ENCODE measurements around the gene TRIM32.
"Not testable (repeated sequence)": the region's sequence is repeated elsewhere in the genome, so short reads cannot be mapped to it uniquely, and the experiment has no call there.

TRIM32 gene

GRCh38 chr9:116674210-116674980 is 12.7 kb upstream of the TRIM32 start:
- no peak for DNase-seq (ENCODE audit: low read depth in 3 of 3, low spot score in 1 of 3)

GRCh38 chr9:116683535-116683934 is 3.6 kb upstream of the TRIM32 start:
- DNase-seq (ENCODE audit: low read depth in 3 of 3, low spot score in 1 of 3) = no peak

GRCh38 chr9:116685166-116685565 is 1.9 kb upstream of the TRIM32 start:
- no peak for DNase-seq (ENCODE audit: low read depth in 3 of 3, low spot score in 1 of 3)

- DNase-seq (ENCODE audit: low read depth in 3 of 3, low spot score in 1 of 3) = no peak
Measured at GRCh38 chr9:116686135-116686534, 970 bp upstream of the TRIM32 start.

- DNase-seq (ENCODE audit: low read depth in 3 of 3, low spot score in 1 of 3) = no peak
Measured at GRCh38 chr9:116686693-116687073, 422 bp upstream of the TRIM32 start.

GRCh38 chr9:116687754-116688135 is 640 bp downstream of the TRIM32 start:
- DNase-seq (ENCODE audit: low read depth in 3 of 3, low spot score in 1 of 3) = no peak

- no peak for DNase-seq (ENCODE audit: low read depth in 3 of 3, low spot score in 1 of 3)
Measured at GRCh38 chr9:116688806-116689485, 1.8 kb downstream of the TRIM32 start.

- DNase-seq (ENCODE audit: low read depth in 3 of 3, low spot score in 1 of 3) = no peak
Measured at GRCh38 chr9:116689486-116690032, 2.5 kb downstream of the TRIM32 start.

GRCh38 chr9:116690805-116691204 is 3.7 kb downstream of the TRIM32 start:
- not testable (repeated sequence) for DNase-seq (ENCODE audit: low read depth in 3 of 3, low spot score in 1 of 3)

GRCh38 chr9:116691607-116692006 is 4.5 kb downstream of the TRIM32 start:
- DNase-seq (ENCODE audit: low read depth in 3 of 3, low spot score in 1 of 3) = no peak

- DNase-seq (ENCODE audit: low read depth in 3 of 3, low spot score in 1 of 3) = no peak
Measured at GRCh38 chr9:116692616-116693015, 5.5 kb downstream of the TRIM32 start.

- DNase-seq (ENCODE audit: low read depth in 3 of 3, low spot score in 1 of 3) = no peak
Measured at GRCh38 chr9:116693233-116693731, 6.2 kb downstream of the TRIM32 start.

GRCh38 chr9:116694785-116695291 is 7.7 kb downstream of the TRIM32 start:
- no peak for DNase-seq (ENCODE audit: low read depth in 3 of 3, low spot score in 1 of 3)

GRCh38 chr9:116695438-116695837 is 8.3 kb downstream of the TRIM32 start:
- no peak for DNase-seq (ENCODE audit: low read depth in 3 of 3, low spot score in 1 of 3)

- DNase-seq (ENCODE audit: low read depth in 3 of 3, low spot score in 1 of 3) = no peak
Measured at GRCh38 chr9:116697362-116697761, 10.3 kb downstream of the TRIM32 start.

GRCh38 chr9:116697887-116698286 is 10.8 kb downstream of the TRIM32 start:
- DNase-seq (ENCODE audit: low read depth in 3 of 3, low spot score in 1 of 3) = no peak

GRCh38 chr9:116700279-116700678 is 13.2 kb downstream of the TRIM32 start:
- DNase-seq (ENCODE audit: low read depth in 3 of 3, low spot score in 1 of 3) = no peak

GRCh38 chr9:116700882-116701865 is 14.1 kb downstream of the TRIM32 start:
- DNase-seq (ENCODE audit: low read depth in 3 of 3, low spot score in 1 of 3) = no peak

- no peak for DNase-seq (ENCODE audit: low read depth in 3 of 3, low spot score in 1 of 3)
Measured at GRCh38 chr9:116701940-116702642, 15.0 kb downstream of the TRIM32 start.

- DNase-seq (ENCODE audit: low read depth in 3 of 3, low spot score in 1 of 3) = no peak
Measured at GRCh38 chr9:116703634-116704033, 16.5 kb downstream of the TRIM32 start.
